NCI-H146 treated with DMSO at 0.1 percent for 48 hours (cell line): Measurements from ENCODE around the gene PPARG.

Experiments
- DNase-seq: peaks from one replicate; lab custom pipeline; 2025; ENCODE audit not compliant: unreplicated experiment; lab: John Stamatoyannopoulos, UW

PPARG gene

DNA sequence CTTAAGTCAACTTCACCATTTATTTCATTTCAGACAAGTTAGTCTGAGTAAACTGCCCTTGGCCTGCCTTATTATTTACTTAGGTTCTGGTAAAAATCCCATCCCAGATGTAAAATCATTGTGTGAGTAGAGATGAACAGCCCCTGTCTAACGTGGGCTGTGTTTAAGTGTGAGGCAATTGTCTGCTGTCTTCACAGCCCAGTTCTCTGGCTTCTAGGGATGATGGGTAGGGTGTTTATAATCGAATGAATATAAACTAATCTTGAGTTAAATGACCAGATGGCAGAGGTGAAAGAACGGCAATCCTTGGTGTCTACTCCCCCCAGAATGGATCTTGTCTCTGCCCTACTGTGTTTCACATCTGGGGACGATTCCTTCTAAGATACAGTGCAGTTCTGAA is 20.8 kb downstream of the PPARG start:
- DNase-seq: no peak

DNA sequence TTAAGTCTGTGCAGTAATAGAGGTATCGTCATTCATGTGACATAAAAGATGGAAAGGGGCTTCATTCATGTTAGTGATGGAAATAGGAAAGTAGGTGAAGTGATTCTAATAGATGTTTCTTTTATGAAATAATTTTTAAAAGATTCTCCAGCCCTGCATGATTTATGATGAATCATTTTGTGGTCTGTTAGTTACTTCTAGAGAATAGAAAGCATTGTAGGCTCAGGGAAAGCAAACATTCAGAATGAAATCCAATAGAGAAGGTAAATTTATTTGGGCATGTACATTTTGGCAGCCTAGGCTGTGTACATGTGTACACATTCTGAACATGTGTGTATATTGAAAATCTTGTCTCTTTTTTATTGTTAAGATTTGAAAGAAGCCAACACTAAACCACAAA is 23.1 kb downstream of the PPARG start:
- no peak for DNase-seq

DNA sequence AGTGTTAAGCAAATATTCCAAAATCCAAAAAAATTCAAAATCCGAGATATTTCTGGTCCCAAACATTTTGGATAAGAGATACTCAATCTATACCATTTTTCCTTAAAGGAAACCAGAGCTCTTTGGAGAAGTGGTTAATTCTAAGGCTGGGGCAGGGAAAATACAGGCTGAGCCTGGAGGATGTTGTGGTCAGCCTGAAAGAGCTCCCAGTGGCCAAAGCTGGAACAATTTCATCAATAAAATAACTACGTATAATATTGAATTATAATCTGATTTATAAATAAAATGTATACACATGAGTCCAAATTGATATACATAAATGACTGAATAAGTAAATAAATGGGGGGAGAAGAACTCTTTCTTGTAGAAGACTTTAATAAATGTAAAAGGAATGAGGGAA is 24.6 kb downstream of the PPARG start:
- DNase-seq: no peak

DNA sequence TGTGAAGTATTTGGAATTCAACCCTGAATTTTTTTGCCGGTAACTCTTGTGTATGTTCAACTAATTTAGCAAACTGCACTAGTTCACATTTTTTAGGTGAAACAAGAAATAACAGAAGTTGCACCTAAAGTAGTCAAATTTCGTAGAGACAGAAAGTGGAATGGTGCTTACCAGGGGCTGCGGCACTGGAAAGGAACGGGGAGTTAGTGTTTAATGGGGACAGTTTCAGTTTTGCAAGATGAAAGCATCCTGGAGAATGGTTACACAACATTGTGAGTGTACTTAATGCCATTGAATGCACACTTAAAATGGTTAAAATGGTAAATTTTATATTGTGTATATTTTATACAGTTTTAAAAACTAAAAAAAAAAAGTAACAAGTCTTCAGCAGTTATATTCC is 27.4 kb downstream of the PPARG start:
- no peak for DNase-seq

DNA sequence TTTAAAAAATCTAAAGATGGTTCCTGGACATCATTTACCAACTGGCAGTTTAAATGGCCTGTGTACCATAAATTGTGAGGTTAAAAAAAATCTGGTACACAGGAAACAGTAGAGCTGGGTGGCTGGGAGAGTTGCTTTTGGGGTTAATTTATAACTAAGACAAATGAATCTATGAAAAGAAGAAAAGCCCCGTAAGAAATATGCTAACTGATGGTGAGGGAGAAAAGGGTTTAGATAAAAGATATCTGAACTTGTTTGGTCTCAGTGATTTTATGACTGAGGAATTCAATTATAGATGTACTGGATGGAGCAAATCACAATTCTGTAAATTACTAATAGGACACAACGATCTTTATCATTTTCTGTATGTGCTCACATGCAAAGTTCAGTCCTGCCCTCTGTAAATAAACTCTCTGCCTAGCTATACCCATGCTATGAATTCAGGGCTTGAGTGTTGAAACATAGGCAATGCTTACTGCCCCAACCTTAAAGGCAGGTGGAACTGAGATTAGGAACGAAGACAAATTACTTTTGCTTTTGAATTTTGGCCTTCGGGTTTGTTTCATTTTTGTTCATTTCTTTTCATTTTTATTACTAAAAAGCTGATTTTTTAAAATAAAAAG is 28.0 kb downstream of the PPARG start:
- no peak for DNase-seq

DNA sequence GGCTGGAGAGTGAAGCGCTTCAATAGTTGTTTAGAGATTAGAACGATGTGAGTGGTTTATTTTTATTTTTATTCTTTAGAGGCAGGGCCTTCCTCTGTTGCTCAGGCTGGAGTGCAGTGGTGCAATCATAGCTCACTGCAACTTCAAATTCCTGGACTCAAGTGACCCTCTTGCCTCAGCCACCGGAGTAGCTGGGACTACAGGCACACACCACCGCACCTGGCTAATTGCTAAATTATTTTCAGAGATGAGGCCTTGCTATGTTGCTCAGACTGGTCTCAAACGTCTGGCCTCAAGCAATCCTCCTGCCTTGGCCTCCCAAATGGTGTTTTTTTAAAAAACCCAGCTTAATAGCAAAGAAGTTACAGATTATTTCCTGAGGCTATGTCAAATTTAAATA is 29.0 kb downstream of the PPARG start:
- no peak for DNase-seq

DNA sequence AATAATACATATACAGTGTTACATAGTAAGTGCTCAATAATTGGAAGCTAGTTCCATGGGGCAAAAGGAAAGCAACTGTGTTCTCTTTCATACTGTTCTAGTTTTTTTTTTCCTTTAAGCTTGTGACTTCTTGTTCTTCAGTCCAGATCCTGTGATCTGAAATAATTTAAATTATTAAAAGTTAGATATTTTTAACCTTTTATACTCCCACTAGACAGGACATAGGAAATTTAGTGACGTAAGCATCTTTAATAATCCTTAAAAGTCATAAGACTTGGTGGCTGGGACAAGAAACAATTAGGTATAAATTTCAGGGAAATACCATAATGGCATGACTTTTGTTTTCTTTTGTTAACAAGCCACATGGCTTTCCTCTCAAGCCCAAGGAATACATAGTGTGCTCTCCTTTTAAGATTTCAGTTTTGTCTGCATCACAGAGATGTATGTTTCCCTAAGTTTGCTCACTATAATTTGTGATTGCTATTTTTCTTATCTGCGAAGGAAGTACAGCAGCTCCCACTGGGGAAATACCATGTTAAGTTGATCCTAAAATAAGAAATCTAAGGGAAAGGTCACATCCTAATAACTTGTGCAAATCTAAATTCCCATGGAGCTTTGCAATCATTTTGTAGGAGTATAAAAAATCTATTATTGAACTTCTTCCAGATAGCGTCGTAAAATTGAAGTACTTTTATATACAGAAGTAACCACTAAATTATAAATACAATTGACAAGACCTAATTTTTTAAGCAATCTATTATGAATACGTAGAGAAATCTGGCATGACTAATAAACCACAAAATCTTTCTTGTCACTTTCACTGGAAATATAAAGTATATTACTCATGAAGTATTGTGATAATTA is 30.1 kb downstream of the PPARG start:
- DNase-seq: no peak

DNA sequence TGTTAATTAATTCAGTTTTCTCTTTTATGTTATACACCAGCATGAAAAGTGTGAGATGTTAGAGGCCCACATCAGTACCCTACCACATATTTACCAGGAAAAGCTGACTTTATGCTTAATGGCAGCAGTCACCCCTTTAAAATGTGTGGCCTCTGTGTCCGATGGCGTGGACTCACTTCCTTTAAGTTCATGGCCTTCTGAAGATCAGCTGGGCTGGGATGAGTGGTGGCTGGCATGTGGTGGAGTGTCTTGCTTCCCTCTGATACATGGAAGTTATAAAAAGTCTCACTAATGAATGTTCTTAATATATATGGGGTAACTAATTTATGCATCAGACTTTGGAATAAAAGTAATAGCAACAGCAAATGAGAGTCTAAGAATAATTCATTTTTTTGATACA is 32.1 kb downstream of the PPARG start:
- DNase-seq: no peak

DNA sequence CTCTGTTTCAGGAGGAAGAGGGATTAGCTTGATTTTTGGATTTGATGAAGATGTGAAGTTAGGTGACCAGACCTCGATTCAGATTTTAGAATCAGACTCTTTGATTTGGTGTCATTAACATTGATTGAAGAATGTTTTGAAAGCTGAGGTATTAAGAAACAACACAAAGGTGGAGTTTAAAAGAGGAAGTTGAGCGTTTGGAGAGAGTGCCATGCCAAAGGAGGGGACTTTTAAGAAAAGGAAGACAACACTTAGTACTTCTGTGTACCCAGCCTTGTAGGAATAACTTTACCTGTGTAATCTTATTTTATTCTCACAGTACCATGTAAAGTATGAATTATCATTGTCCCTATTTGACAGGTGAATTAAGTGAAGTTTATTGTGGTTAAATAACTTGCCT is 34.4 kb downstream of the PPARG start:
- DNase-seq: no peak

DNA sequence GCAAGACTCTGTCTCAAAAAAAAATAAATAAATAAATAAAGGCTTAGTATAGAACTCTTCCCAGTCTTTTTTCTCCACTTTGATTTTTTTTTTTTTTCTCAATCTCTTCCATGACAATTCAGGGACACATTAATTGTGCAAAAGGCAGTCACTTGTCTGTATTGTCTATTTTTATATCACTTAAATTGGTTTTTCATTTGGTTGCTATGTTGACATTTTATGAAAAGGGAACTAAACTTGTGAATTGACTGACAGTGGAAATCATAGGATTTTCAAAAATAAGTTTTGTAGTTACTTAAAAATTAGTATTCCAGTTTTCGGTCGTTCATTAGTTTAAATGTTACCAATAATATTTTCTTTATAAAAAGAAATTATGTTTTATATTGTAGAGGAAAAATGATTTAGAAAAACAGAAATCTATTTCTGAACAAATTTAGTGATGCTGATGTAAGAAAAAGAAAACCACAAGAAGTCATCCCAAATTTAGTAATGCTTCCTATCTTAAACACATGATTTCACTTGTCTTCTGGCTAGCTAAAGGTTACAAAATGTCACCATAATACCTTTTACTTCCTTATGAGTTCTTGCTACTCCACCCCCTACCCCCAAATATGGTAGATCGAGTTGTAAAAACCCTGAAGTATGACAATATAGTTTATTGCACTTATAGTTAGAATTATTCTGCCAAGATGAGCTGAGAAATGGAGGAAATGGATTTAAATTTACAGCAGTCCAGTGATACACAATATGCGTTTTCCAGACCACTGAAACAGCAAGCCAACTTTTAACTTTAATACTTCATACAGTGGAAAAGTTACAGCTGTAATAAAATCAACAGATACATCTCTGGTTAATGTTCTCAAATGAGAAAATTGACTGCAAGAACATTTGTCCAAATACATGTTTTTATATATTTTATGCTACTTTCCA is 37.0 kb downstream of the PPARG start:
- DNase-seq: no peak

DNA sequence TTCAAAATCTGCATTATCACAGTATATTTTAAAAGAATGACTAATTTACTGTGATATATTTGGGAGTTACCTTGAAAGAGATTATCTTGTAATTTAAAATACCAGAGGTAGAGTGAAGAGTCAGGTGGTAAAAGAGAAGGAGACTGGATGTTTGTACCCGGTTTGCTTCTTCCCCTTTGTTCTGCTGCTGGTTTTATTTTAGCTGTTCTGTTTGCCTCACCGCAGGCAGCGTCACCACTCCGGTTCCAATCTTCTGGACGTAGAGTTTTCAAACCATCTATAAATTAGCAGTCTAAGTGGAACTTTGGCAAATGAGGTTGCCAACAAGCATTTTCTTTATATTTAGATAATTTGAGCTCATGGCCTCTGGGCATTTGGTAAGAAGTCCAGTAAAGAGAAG is 38.2 kb downstream of the PPARG start:
- no peak for DNase-seq

DNA sequence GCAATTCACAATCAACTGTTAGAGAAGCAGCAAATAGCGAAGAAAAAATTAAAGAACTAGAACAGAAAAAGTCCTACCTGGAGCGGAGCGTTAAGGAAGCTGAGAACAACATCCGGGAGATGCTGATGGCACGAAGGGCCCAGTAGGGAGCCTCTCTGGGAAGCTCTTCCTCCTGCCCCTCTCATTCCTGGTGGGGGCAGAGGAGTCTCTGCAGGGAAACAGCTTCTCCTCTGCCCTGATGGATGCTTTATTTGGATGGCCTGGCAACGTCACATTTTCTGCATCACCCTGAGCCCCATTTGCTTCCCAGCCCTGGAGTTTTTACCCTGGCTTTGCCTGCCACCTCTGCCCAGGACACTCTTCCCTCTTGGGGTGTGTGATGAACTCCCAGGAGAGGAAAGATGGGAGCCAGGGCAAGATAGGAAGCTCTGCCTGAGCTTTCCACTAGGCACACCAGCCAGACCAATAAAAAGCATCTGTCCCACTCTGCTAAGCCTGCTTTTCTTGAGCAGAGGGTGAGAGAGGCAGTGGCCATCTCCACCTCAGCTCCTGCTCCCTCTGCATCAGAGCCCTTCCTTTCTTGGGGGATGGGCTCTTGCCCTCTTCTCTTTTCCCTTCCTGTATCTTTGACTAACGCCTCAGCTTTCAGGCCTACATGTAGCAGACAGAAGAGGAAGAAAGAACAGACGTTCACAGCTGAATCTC is 39.4 kb downstream of the PPARG start:
- DNase-seq: no peak

DNA sequence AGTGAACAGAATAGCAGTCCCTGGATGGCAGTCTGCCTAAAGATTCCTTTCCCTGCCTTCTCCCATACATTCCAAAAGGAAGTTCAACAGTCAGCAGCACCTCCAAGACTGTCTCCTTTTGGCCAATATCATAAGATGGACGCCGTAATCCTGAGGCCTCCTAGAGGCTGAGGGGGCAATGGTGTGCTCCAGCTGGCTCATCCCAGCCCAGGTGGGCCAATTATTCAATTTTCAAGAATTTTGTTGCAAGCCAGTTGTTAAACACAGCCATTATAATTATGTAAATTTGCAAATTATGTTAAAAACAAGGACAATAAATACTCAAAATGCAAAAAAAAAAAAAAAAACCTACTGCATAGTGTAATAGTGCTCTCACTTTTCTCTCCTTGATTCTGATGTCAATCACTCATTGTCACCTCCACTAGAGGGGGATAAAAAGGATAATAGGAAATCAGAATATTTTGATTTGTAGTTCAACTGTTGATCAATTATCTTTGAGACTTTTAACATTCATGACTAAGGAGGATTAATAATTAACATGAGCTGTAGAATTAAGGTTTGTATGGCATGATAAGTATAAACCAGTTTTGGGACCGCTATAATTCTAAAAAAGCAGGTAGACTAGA is 40.1 kb downstream of the PPARG start:
- no peak for DNase-seq

DNA sequence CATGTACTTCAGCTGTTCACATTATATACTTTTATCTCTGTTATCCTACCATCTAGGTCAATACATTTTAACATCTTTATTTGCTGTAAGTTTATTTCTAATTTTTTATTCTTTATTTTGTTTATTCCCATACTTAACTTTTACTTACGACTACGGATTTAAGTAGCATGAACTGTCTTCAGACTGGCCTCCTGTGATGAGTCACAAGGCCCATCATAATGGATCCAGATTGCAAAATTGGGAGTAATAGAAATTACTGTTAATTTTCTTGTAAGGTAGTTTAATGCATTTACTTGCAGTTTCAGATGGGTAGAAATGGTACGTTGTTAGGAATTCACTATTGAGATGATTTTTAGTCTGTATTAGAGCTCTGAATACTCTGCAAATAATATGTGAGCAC is 45.9 kb downstream of the PPARG start:
- no peak for DNase-seq

DNA sequence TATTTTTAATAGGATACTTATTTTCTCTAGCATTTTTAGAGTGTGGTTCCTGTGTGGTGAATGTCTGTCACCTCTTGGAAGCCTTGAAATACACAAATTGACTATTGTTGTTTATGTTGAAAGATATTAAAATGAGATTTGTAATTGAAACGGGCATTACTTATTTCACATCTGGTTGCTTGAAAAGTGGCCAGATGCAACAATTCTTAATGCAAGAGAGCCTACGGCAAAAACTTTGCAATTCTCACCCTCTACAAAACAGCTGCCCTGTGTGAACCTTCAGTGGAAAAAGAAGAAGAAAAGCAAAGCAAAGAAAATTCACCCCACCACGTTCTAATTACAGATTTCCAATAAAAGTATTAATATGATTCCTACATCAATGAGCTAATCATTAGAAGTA is 46.6 kb downstream of the PPARG start:
- DNase-seq: no peak

DNA sequence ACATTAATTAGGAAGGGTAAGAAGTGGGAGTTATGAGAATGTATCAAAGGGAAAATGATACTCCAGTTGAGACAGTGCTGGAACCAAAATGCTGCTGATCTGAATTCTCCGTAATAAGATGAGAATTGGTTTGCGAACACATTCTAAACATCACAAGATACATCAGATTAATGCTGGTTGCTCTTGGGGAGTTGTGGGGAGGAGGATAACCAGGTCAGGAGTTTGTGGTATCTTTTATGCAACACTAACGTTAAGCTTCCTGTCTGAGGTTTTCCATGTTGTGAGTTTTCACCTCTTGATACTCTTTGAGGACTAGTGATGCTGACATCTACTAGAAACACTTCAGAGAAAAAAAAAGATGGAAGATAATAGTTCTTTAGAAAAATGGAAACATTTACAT is 47.2 kb downstream of the PPARG start:
- no peak for DNase-seq

DNA sequence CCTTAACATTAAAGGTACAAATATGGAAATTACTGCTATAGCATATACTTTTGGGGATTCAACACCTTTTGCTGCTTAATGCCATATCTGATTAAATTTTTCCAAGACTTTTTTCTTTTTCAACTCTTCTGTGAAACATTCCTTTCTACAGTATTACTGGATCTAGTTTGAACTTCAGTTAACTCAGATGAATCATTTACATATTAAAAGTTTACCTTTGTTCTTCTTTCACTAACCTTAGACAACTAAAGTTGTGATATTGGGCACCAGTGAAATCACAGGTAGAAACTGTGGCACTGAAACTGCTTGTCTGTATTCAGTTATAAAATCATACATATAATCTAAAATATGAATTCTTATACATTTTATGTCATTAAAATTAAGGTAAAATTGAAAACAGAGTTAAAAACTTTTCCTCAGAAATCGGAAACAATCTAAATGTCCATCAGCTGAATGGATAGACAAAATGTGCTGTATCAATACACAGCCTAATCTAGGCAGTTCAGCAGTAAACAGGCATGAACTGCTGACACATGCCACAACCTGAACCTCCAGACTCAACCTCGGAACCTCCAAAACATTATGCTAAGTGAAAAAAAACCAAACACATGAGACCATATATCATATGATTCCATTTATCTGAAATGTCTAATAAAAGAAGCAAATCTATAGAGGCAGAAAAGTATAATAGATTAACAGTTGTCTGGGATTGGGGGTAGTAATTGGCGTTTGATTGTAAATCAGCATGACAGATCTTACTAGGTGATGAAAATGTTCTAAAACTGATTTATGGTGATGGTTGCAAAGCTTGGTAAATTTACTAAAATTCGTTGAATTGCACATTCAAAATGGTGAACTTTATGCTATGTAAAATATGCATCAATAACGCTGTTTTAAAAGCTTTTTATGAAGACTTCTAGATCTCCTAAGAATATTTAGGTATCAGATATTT is 50.0 kb downstream of the PPARG start:
- DNase-seq: no peak

DNA sequence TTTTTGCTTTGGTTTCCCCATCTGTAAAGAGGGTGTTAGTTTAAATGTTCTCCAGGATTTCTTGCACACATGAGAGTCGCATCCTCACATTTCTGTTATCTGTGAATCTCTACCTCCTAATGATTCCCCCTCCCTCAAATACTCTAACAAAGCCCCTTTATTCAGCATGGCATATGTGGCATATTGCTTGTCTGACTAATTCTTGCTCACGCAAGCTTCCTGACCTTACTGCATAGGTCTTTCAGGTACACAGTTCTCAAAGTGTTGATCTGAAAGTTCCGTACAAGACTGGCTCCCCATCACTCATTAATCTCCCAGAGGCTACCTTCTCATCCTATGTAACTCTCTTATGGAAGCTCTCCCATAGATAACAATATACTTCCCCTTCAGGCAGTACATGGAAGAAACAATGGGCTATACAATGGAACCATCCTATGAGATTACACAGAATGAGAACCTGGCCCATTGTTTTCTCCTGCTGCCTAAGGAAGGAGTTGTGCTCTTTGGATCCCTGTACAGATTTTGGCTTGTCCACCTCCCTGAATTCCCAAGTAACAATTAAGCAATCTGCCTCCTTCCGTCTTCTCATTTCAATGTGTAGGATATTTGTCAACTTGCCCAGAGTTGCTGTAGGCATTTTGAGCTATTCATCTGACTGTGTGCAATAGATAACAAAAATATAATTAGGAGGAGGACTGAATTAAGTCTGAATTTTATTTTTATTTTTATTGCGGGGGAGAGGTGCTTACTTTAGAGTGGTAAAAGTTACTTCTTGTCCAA is 51.0 kb downstream of the PPARG start:
- no peak for DNase-seq

DNA sequence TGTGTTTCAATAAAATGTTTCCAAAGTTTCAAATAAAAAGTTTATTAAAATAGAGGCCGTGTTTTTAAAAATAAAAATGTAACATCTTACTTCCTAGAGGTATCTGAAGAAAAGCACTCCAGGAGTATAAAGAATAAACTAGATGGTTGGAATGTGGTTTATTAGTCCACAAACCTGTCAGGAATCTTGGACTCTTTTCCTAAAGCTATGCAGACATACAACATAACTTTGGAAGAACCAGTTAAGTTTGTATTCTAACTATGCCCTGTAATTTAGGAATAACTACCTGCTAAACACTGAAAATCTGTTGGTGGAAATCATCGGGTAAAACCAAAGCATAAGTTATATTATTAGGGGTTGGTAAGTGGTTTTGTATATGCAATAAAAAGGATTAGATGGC is 51.6 kb downstream of the PPARG start:
- DNase-seq: no peak
